Ishikawa (cell line): ENCODE results near the gene FAIM2.

ENCODE experiments used
- CEBPB ChIP-seq: IDR thresholded peaks from 2 replicates; pipeline ENCODE4 v1.6.1; 2012
- CREB1 ChIP-seq: IDR thresholded peaks from 2 replicates; pipeline ENCODE4 v1.6.1; 2012; ENCODE audit warnings: low read depth
- EGR1 ChIP-seq: IDR thresholded peaks from 2 replicates; pipeline ENCODE4 v1.6.1; 2012
- EP300 ChIP-seq: IDR thresholded peaks from 2 replicates; pipeline ENCODE4 v1.6.1; 2012; ENCODE audit warnings: borderline replicate concordance
- FOXM1 ChIP-seq: IDR thresholded peaks from 2 replicates; pipeline ENCODE4 v1.6.1; 2012; ENCODE audit warnings: low read depth, borderline replicate concordance
- NFIC ChIP-seq: IDR thresholded peaks from 2 replicates; pipeline ENCODE4 v1.6.1; 2012
- RAD21 ChIP-seq: IDR thresholded peaks from 2 replicates; pipeline ENCODE4 v1.6.1; 2012; ENCODE audit warnings: low read depth
- TAF1 ChIP-seq: IDR thresholded peaks from 2 replicates; pipeline ENCODE4 v1.6.1; 2012; ENCODE audit warnings: low read depth, mild to moderate bottlenecking
- TCF12 ChIP-seq: IDR thresholded peaks from 2 replicates; pipeline ENCODE4 v1.6.1; 2012; ENCODE audit warnings: low read depth
- TEAD4 ChIP-seq: IDR thresholded peaks from 2 replicates; pipeline ENCODE4 v1.6.1; 2012
- USF1 ChIP-seq: IDR thresholded peaks from 2 replicates; pipeline ENCODE4 v1.6.1; 2012
- YY1 ChIP-seq: IDR thresholded peaks from 2 replicates; pipeline ENCODE4 v1.6.1; 2012; ENCODE audit warnings: low read depth
- ZBTB7A ChIP-seq: IDR thresholded peaks from 2 replicates; pipeline ENCODE4 v1.6.1; 2012; ENCODE audit warnings: low read depth
- TF ChIP-seq, protein P1 (sequence below): IDR thresholded peaks from 2 replicates; pipeline ENCODE4 v1.6.1; 2012; ENCODE audit warnings: low read depth, mild to moderate bottlenecking
- TF ChIP-seq, protein P2 (sequence below): IDR thresholded peaks from 2 replicates; pipeline ENCODE4 v1.6.1; 2012

Gene FAIM2

DNA sequence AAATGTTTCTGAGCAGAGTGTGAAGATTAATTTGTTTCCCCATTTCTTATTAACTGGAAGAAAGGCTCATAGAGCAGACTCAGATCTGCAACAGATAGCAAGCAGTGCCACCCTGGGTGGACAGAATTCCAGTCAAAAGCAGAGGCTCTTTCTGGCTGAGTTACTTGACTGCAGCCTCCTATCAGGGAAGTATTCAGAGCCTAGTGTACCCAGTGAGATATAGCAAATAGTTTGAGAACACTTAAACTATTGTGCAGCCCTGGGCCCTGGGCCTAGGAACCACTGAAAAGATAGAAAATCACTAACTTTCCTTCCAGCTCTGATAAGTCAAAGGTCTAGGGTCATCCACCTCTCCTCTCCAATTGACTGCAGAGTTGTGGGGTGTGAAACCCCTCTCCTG, 35.6 kb upstream of the FAIM2 start:
- TF ChIP-seq, protein P1, sequence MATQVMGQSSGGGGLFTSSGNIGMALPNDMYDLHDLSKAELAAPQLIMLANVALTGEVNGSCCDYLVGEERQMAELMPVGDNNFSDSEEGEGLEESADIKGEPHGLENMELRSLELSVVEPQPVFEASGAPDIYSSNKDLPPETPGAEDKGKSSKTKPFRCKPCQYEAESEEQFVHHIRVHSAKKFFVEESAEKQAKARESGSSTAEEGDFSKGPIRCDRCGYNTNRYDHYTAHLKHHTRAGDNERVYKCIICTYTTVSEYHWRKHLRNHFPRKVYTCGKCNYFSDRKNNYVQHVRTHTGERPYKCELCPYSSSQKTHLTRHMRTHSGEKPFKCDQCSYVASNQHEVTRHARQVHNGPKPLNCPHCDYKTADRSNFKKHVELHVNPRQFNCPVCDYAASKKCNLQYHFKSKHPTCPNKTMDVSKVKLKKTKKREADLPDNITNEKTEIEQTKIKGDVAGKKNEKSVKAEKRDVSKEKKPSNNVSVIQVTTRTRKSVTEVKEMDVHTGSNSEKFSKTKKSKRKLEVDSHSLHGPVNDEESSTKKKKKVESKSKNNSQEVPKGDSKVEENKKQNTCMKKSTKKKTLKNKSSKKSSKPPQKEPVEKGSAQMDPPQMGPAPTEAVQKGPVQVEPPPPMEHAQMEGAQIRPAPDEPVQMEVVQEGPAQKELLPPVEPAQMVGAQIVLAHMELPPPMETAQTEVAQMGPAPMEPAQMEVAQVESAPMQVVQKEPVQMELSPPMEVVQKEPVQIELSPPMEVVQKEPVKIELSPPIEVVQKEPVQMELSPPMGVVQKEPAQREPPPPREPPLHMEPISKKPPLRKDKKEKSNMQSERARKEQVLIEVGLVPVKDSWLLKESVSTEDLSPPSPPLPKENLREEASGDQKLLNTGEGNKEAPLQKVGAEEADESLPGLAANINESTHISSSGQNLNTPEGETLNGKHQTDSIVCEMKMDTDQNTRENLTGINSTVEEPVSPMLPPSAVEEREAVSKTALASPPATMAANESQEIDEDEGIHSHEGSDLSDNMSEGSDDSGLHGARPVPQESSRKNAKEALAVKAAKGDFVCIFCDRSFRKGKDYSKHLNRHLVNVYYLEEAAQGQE, result no peak
- TF ChIP-seq TEAD4 (no peak), TAF1 (no peak), TCF12 (no peak), USF1 (no peak), EP300 (no peak), EGR1 (no peak), YY1 (no peak), NFIC (no peak), ZBTB7A (no peak), CEBPB (no peak), CREB1 (no peak)
- TF ChIP-seq, protein P2, sequence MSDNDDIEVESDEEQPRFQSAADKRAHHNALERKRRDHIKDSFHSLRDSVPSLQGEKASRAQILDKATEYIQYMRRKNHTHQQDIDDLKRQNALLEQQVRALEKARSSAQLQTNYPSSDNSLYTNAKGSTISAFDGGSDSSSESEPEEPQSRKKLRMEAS, result no peak

DNA sequence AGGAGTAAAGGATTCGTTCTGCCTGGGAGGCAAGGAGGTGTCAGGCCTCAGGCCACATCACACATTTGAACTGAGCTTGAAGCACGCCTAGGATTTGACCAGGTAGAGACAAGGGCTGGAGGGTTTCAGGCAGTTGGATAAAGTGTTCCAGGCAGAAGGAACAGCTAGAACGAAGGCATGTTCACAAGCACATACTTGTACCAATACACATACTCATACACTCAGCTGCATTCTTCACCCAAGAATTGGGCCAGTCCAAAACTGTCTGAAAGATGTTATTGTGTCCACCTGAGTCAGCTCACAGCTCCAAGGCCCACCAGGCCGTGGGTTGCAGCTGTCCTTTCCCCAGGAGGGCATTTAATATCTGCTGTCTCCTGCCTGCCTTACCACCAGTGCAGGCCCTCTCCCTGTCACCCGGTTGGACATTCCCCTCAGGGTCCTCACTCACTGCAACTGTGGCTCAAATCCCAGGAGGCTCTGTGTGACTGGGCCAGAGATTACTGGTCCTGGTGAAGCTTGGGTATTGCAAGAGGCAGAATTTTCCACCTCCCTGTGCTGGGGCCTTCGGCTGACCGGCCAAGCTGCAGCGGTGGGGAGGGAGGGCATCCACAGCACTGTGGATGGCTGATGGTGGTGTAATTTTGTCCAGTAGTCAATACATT, 34.1 kb upstream of the FAIM2 start:
- TF ChIP-seq, protein P2, result no peak
- TF ChIP-seq RAD21 (no peak), TCF12 (no peak), EGR1 (no peak), CEBPB (no peak), USF1 (no peak), FOXM1 (no peak), EP300 (no peak), YY1 (no peak), ZBTB7A (no peak), TEAD4 (no peak), CREB1 (no peak), TAF1 (no peak), NFIC (no peak)
- TF ChIP-seq, protein P1, result no peak

DNA sequence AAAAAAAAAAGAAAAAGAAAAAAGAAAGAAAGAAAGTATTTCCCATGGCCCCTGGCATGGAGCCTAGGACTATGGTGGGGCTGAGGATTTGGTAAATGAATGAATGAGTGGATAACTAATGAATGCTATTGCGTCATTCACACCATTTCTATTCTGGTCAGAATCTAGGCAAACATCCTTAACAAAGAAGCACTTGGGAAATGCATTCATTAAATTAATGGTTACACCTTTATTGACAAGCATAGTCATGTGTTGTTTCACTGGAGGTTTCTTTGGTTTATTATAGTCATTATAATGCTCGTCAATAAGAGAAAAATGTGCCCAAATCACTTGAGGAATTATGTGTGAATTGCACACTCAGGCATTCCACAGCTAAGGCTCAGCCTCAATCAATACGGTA, 33.2 kb upstream of the FAIM2 start:
- no peak for TF ChIP-seq TAF1
- TF ChIP-seq CEBPB, result peak; percentile 67

GRCh38 chr12:49934505-49934904, 30.8 kb upstream of the FAIM2 start:
- TF ChIP-seq ZBTB7A (no peak), YY1 (no peak), FOXM1 (no peak), EGR1 (no peak), NFIC (no peak), TAF1 (no peak), CEBPB (no peak), EP300 (no peak), CREB1 (no peak)
- TF ChIP-seq, protein P2, result no peak

DNA sequence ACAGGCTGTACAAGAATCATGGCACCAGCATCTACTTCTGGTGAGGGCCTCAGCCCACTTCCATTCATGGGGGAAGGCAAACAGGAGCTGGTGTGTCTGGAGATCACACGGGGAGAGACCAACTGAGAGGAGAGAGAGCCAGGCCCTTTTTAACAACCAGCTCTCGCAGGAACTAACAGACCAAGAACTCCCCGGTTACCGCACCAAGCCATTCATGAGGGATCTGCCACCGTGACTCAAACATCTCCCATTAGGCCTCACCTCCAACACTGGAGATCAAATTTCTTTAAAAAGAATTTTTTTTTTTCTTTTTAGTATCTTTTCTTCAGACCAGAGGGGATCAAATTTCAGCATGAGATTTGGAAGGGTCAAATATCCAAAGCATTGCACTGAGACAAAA, 30.1 kb upstream of the FAIM2 start:
- TF ChIP-seq YY1 (0 out of 2 replicates have a peak, but pooled peaks have one; percentile 34), CREB1 (no peak)
- TF ChIP-seq, protein P2, result 0 out of 2 replicates have a peak, but pooled peaks have one; percentile 12

GRCh38 chr12:49932533-49933130, 28.9 kb upstream of the FAIM2 start:
- TF ChIP-seq USF1 (peak; percentile 54), NFIC (peak; percentile 8; the same call in 1 of the 2 replicates), RAD21 (no peak), YY1 (0 out of 2 replicates have a peak, but pooled peaks have one; percentile 16), EGR1 (no peak), TCF12 (0 out of 2 replicates have a peak, but pooled peaks have one; percentile 16), ZBTB7A (no peak), CEBPB (no peak), CREB1 (no peak), EP300 (no peak)
- TF ChIP-seq, protein P2, result peak; percentile 85
